ENCODE data around the gene FCER2. TPM values are rescaled to one million over a fixed set of nuclear protein-coding genes. Genes with fewer than 3 reads are reported as not detected.

The FCER2 gene
- total and polyA plus RNA-seq, 2 of the 4 experiments (the other 2 are of a cell fraction), result not detected

DNA sequence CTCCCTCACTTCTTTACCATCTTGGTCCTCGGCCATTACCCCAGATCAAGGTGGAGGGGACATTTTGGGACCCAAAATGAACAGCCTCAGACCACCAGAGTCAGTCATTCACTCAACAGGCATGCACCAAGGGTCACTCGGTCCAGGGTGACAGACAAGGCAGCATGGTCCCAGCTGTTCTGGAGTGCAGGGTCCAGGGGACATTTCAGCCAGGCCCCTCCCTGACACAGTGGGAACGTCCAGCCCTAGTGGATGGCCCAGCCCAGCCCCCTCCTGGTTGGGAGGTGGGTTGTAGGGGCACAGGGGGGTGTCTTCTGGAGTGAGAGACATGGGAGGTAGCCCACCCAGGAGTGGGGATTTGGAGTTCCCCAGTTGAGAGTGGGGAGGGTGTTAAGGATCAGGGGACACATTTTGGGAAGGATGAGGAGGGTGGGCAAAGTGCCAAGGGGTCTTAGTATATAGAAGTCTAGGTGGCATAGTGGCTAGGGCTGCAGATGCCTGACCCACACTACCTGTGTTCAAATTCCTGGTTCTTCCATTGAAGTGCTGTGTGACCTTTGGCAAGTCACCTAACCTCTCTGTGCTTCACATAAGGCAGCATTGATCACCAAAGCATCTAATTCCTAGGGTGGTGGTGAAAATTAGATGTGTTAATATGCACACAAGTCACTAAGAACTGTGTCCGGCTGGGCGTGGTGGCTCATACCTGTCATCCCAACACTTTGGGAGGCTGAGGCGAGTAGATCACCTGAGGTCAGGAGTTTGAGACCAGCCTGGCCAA, 2.5 kb upstream of the FCER2 start:
- no peak overlapping the region for H4K91ac ChIP-seq (ENCODE audit: insufficient read depth, low read depth, low read length)
- 100% methylated on average over 2 of the region's 6 CpGs; no CpG with 5 or more reads in 1 of the 2 experiments for WGBS, 2 experiments (ENCODE audit: extremely low coverage in 2 of 2, insufficient read length in 1 of 2)

More for the DNA sequence above, 2.5 kb upstream of the FCER2 start:
- H3K4me3 ChIP-seq (ENCODE audit: insufficient read depth, low read depth, low read length), result no peak overlapping the region
- dilution Hi-C loops (cut with HindIII; ENCODE audit: low sequenced_read_pairs, unreplicated experiment), result no loop called here
- H3K9ac ChIP-seq (ENCODE audit: low read depth, low read length), result no peak overlapping the region
- no peak overlapping the region for H3K18ac ChIP-seq (ENCODE audit: low read depth, low read length)
- peaks cover 10% of the 10 kb centered on the region; the same call in 1 of the 2 replicates for H3K27me3 ChIP-seq (ENCODE audit: control insufficient read depth, insufficient read depth, low read length)
- DNase-seq (no peak), ATAC-seq (ENCODE audit: low read depth) (no peak)
- H2AK9ac ChIP-seq (replicated peaks; ENCODE audit: low read depth, low read length, poor library complexity), result no peak overlapping the region
- no peaks in the 10 kb centered on the region for H3K4me1 ChIP-seq (ENCODE audit: control insufficient read depth, insufficient read depth, low read length)
- no peaks in the 10 kb centered on the region for H3K9me1 ChIP-seq (ENCODE audit: insufficient read depth, low read length)
- H2AK5ac ChIP-seq (ENCODE audit: low read depth, low read length), result no peak overlapping the region
- H3K4me2 ChIP-seq (ENCODE audit: low read depth, low read length), result no peak overlapping the region
- no peak overlapping the region for H2BK15ac ChIP-seq (ENCODE audit: low read depth, low read length)
- no peak overlapping the region for H4K8ac ChIP-seq (ENCODE audit: low read depth in 2 of 2, low read length in 2 of 2)
- intact Hi-C loops (cut with micrococcal nuclease), result no loop called here
- H2BK20ac ChIP-seq (ENCODE audit: low read depth, low read length), result no peak overlapping the region
- H4K5ac ChIP-seq (ENCODE audit: low read depth, low read length), result no peak overlapping the region
- no peak overlapping the region for H2BK5ac ChIP-seq (ENCODE audit: low read depth, low read length, poor library complexity, severe bottlenecking)
- ChIA-PET CTCF (no interaction called here), POLR2A (ENCODE audit: unreplicated experiment) (no interaction called here)
- TF ChIP-seq USF2 (IDR thresholded peaks at IDR 0.05; ENCODE audit: low read depth, low read length) (no peak), CTCF (conservative IDR thresholded peaks at IDR 0.05; ENCODE audit: low read depth, low read length) (no peak), RFX5 (IDR thresholded peaks at IDR 0.05; ENCODE audit: low read depth, low read length) (no peak), CHD1 (IDR thresholded peaks at IDR 0.05; ENCODE audit: low read depth, low read length) (no peak), RCOR1 (IDR thresholded peaks at IDR 0.05; ENCODE audit: insufficient replicate concordance, low read length) (no peak), CEBPB (IDR thresholded peaks at IDR 0.05; ENCODE audit: low read depth, low read length) (no peak), RAD21 (IDR thresholded peaks at IDR 0.05; ENCODE audit: low read length) (no peak), SMC3 (IDR thresholded peaks at IDR 0.05; ENCODE audit: low read depth, low read length) (no peak), MAFK (IDR thresholded peaks at IDR 0.05; ENCODE audit: low read depth, low read length) (no peak), NFE2L2 (IDR thresholded peaks at IDR 0.05; ENCODE audit: low read depth, low read length) (no peak), BHLHE40 (IDR thresholded peaks at IDR 0.05; ENCODE audit: low read depth, low read length) (no peak), FOS (IDR thresholded peaks at IDR 0.05; ENCODE audit: low read depth, low read length) (no peak), MXI1 (IDR thresholded peaks at IDR 0.05; ENCODE audit: borderline replicate concordance, low read depth, low read length) (no peak), POLR2A (IDR thresholded peaks at IDR 0.05; ENCODE audit: low read depth, low read length) (no peak), MAZ (IDR thresholded peaks at IDR 0.05; ENCODE audit: borderline replicate concordance, low read depth, low read length) (no peak)
- TF ChIP-seq, protein P1, sequence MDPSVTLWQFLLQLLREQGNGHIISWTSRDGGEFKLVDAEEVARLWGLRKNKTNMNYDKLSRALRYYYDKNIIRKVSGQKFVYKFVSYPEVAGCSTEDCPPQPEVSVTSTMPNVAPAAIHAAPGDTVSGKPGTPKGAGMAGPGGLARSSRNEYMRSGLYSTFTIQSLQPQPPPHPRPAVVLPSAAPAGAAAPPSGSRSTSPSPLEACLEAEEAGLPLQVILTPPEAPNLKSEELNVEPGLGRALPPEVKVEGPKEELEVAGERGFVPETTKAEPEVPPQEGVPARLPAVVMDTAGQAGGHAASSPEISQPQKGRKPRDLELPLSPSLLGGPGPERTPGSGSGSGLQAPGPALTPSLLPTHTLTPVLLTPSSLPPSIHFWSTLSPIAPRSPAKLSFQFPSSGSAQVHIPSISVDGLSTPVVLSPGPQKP (IDR thresholded peaks at IDR 0.05; ENCODE audit: borderline replicate concordance, low read depth, low read length), result no peak
- H4K20me1 ChIP-seq (ENCODE audit: insufficient read depth, low read length), result no peaks in the 10 kb centered on the region
- H3K4ac ChIP-seq (ENCODE audit: low read depth, low read length), result no peak overlapping the region
- H3K79me1 ChIP-seq (ENCODE audit: low read depth in 1 of 2, low read length in 2 of 2), result no peaks in the 10 kb centered on the region
- no peak overlapping the region for H2BK120ac ChIP-seq (ENCODE audit: low read depth, low read length)
- no peak overlapping the region for H2AFZ ChIP-seq (replicated peaks; ENCODE audit: low read length, poor library complexity)
- H3K27ac ChIP-seq (ENCODE audit: insufficient read depth, low read length), result no peak overlapping the region
- no peak overlapping the region for H3K56ac ChIP-seq (ENCODE audit: extremely low read depth, insufficient read depth, low read length)
- no peak overlapping the region for H3K14ac ChIP-seq (replicated peaks; ENCODE audit: low read depth, low read length)
- H3K23ac ChIP-seq (ENCODE audit: low read depth, low read length), result no peak overlapping the region
- no peaks in the 10 kb centered on the region for H3K36me3 ChIP-seq (ENCODE audit: control insufficient read depth, insufficient read depth, low read length)
- BruUV-seq (replicated peaks), result no TSS peak
- in situ Hi-C loops (cut with MboI; ENCODE audit: low sequenced_read_pairs), result no loop called here
- no peaks in the 10 kb centered on the region for H3K9me3 ChIP-seq (ENCODE audit: control insufficient read depth, insufficient read depth, low read length)
